Subcutaneous adipose tissue (tissue), 4 donors: ENCODE measurements around the gene ATP1B2. TPM values are rescaled to one million over a fixed set of nuclear protein-coding genes. Genes with fewer than 3 reads are reported as not detected.

Experiments
- CTCF ChIP-seq: fragments of 450-650 bp; IDR thresholded peaks from one replicate; pipeline ENCODE4 v1.5.1; 2016; ENCODE audit warnings: low read depth, mild to moderate bottlenecking, control low read depth, antibody characterized with exemption, moderate library complexity
- total RNA-seq, 4 donors: library from RNA; depleted of rRNA; stranded (reverse); fragments of >200 nt; gene quantifications; one replicate each; pipeline ENCODE4 v1.1.0, GENCODE V29; 2016

Gene ATP1B2
- total RNA-seq, 4 donors from 2014 or later = 0.38 TPM; not detected in 3

GRCh38 chr17:7627250-7628121 lies 23.2 kb upstream of the ATP1B2 start, which contains the start of gene SAT2:
Gene SAT2 (minus strand): TSS chr17:7627821. CDS start chr17:7627635, 186 bp downstream.
- no peak for TF ChIP-seq CTCF

- no peak for TF ChIP-seq CTCF
Measured at GRCh38 chr17:7629939-7630571, 20.7 kb upstream of the ATP1B2 start, which contains the start of gene SHBG. Gene SHBG (plus strand): TSS chr17:7630135. CDS start chr17:7630173, 38 bp downstream.

GRCh38 chr17:7631398-7632380 lies 19.0 kb upstream of the ATP1B2 start:
- no peak for TF ChIP-seq CTCF

- no peak for TF ChIP-seq CTCF
Measured at GRCh38 chr17:7632492-7632894, 18.2 kb upstream of the ATP1B2 start.

DNA sequence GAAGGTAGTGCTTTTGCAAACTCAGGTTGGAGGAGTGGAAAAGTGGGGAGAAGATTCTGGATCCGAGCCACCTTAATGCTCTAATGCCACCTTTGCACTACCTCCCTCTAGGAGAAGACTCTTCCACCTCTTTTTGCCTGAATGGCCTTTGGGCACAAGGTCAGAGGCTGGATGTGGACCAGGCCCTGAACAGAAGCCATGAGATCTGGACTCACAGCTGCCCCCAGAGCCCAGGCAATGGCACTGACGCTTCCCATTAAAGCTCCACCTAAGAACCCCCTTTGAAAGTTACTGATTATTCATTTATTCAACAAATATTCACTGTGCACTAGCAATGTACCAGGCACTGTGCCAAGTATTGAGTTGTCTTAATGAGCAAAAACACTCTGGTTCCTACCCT lies 17.6 kb upstream of the ATP1B2 start:
- no peak for TF ChIP-seq CTCF

GRCh38 chr17:7634384-7634783 lies 16.3 kb upstream of the ATP1B2 start:
- TF ChIP-seq CTCF = no peak
